IMR-90 (cell line): ENCODE data around the gene TCF12.

Source experiments
- BHLHE40 ChIP-seq: fragments of 150-350 bp; IDR thresholded peaks from 2 replicates; pipeline ENCODE4 v1.6.1; 2016; ENCODE audit warnings: mild to moderate bottlenecking, low read depth, low read length
- CEBPB ChIP-seq: IDR thresholded peaks from 2 replicates; pipeline ENCODE4 v1.6.1; 2012; ENCODE audit warnings: low read depth, low read length, improper control_type of control experiment
- CTCF ChIP-seq: conservative IDR thresholded peaks from 2 replicates; pipeline ENCODE4 v1.5.1; 2012; ENCODE audit warnings: mild to moderate bottlenecking, low read depth, low read length, improper control_type of control experiment
- ELK1 ChIP-seq: fragments of 150-350 bp; IDR thresholded peaks from 2 replicates; pipeline ENCODE4 v1.6.1; 2016; ENCODE audit warnings: low read depth, mild to moderate bottlenecking, low read length, moderate library complexity, borderline replicate concordance
- MAFK ChIP-seq: IDR thresholded peaks from 2 replicates; pipeline ENCODE4 v1.6.1; 2012; ENCODE audit warnings: low read depth, low read length, improper control_type of control experiment
- MAZ ChIP-seq: IDR thresholded peaks from 2 replicates; pipeline ENCODE4 v1.6.1; 2012; ENCODE audit warnings: low read depth, mild to moderate bottlenecking, low read length, improper control_type of control experiment, moderate library complexity, borderline replicate concordance
- MXI1 ChIP-seq: IDR thresholded peaks from 2 replicates; pipeline ENCODE4 v1.6.1; 2012; ENCODE audit warnings: low read depth, mild to moderate bottlenecking, low read length, moderate library complexity, borderline replicate concordance
- NFE2L2 ChIP-seq: fragments of 150-350 bp; IDR thresholded peaks from 2 replicates; pipeline ENCODE4 v1.6.1; 2016; ENCODE audit warnings: low read depth, mild to moderate bottlenecking, low read length
- POLR2A ChIP-seq: IDR thresholded peaks from 2 replicates; pipeline ENCODE4 v1.6.1; 2012; ENCODE audit warnings: mild to moderate bottlenecking, low read depth, low read length
- RAD21 ChIP-seq: IDR thresholded peaks from 2 replicates; pipeline ENCODE4 v1.6.1; 2012; ENCODE audit warnings: low read length, improper control_type of control experiment
- RCOR1 ChIP-seq: IDR thresholded peaks from 2 replicates; pipeline ENCODE4 v1.6.1; 2012; ENCODE audit warnings: mild to moderate bottlenecking, low read length, improper control_type of control experiment; ENCODE audit not compliant: insufficient replicate concordance
- RFX5 ChIP-seq: IDR thresholded peaks from 2 replicates; pipeline ENCODE4 v1.8.0; 2012; ENCODE audit warnings: low read depth, mild to moderate bottlenecking, low read length, moderate library complexity
- SMC3 ChIP-seq: fragments of 150-350 bp; IDR thresholded peaks from 2 replicates; pipeline ENCODE4 v1.6.1; 2016; ENCODE audit warnings: low read depth, mild to moderate bottlenecking, antibody characterized with exemption, low read length, moderate library complexity
- USF2 ChIP-seq: fragments of 150-350 bp; IDR thresholded peaks from 2 replicates; pipeline ENCODE4 v1.6.1; 2017; ENCODE audit warnings: mild to moderate bottlenecking, antibody characterized with exemption, low read length, low read depth

- no peak for TF ChIP-seq CTCF
- no peak for TF ChIP-seq RCOR1
- no peak for TF ChIP-seq POLR2A
- no peak for TF ChIP-seq CEBPB
- TF ChIP-seq BHLHE40 = no peak
- no peak for TF ChIP-seq RFX5
- TF ChIP-seq RAD21 = no peak
- TF ChIP-seq USF2 = no peak
- no peak for TF ChIP-seq MXI1
- no peak for TF ChIP-seq NFE2L2
- TF ChIP-seq MAFK = no peak
- TF ChIP-seq SMC3 = no peak
- TF ChIP-seq ELK1 = no peak
- TF ChIP-seq MAZ = no peak
Measured at GRCh38 chr15:57070674-57071073, 152.2 kb downstream of the TCF12 start.
